HG03139 (cell line): ENCODE results near the gene GPR108.

Source experiments
- ATAC-seq: cut with Tn5 transposase; IDR thresholded peaks from one replicate; pipeline ENCODE4 v1.9.1; 2021; ENCODE audit not compliant: unreplicated experiment

GPR108 gene

DNA sequence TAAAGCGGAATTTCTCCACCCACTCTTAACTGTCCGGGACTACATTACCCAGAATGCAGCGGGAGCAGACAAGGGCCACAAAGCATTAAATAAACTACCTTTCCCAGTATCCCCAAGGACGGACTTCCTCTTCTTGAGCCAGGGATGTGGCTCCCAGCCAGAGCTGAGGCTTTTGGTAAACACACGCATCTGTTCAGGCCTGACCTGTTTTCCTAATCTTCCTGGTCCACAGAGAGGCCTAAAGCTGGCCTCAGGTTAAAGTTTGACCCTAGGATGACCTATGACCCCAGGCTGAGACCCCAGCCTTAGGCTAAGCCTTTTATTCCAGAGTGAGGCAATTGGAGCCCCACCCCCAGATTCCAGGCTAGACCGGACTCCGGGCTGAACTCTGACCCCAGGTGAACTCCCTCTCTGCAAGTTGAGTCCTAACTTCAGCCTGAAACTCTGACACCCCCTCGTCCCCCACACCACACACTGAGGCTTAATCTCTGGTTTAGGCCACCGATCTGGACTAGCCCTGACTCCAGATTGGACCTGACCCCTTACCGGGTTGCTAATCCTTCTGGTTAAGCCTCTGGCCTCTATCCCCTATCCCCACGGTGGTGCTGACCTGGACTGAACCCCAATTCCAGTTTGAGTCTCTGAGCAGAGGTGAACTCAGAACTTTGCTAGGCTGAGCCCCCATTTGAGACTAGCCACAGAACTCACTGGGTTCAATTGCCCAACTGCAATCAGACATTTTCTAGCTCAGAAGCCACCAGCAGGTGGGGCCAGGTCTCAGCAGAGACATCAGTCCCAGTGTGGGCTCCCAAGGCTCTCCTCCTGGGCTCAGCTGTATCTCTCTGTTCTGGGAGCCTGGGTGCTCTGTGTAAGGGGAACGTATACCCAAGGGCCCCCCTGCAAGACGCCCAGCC lies 750 bp upstream of the GPR108 start:
- no peak for ATAC-seq

DNA sequence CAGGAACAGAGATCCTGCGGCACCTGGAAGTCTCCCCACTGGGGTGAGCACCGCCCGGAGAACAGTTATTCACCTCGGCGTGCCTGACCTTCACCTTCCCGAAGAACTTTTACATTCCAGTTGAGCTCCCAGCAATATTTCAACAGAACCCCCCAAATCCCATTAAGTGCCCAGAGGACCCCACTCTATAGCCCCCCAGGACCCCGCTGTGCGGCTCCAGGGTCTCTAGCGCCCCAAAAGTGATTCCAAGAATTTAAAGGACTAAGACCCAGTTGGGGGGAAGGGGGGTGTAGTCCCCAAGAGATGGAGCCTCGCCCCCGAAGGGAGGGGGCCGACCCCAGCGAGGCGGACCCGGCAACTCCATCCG lies 480 bp downstream of the GPR108 start:
- no peak for ATAC-seq

DNA sequence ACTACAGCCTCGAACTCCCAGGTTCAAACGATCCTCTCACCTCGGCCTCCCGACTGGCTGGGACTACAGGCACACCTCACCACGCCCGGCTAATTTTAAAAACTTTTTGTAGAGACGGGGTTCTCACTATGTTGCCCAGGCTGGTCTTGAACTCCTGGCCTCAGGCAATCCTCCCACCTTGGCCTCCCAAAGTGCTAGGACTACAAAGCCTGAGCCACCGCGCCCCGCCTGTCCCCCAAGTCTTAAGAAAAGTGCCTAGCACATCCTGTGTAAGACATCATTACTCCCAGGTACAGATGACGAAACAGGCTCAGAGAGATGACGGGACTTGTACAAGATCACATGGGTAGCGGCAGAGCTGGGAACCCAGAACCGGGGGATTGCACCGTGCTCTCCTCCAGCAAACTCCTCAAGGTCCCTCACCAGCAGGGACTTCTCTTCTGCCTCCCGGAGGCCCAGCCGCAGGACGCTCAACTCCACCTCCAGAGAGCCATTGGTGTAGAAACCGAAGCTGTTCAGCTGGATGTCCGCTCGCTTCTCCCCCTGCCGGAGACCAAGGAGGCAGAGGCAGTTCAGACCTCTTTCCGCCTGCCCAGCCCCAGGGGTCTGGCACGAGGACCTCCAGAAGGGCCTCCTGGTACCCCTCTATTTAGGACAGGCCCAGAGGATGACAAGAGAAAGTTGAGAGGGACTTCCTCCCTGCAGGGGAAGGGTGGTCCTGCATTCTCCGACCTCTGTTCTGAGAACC lies 1.0 kb downstream of the GPR108 start:
- ATAC-seq, result no peak

DNA sequence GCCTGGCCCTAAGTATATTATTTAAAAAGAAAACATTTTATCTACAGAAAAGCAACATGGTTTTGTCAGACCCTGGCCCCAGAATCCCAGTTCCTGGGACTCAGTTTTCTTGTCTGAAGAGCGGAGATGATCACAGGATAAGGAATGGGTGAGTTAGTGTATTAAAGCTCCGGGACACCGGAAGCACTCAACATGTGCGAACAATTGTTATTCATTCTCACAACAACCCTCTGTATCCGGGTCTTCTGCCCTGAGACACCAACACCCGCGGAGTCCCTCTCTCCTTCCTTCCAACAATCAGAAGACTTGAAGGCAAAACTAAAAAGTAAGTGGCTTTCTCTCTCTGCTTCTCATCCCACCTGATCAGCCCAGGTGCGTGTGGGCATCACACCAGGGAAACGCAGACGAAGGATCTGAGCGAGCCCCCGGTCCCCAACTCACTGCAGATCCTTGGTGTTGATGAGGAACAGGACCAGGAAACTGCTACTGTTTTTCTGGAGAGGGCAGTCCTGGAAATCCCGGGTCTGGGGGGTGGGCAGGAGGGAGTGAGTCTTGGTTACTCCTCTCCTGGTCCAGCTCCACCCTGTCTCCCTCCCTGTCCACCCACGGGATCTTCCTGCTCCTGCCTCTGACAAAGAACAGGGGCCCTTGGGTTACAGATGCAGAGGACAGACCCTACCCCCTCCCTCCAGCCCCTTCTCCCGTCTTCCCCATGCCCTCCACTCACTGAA lies 2.0 kb downstream of the GPR108 start:
- no peak for ATAC-seq

DNA sequence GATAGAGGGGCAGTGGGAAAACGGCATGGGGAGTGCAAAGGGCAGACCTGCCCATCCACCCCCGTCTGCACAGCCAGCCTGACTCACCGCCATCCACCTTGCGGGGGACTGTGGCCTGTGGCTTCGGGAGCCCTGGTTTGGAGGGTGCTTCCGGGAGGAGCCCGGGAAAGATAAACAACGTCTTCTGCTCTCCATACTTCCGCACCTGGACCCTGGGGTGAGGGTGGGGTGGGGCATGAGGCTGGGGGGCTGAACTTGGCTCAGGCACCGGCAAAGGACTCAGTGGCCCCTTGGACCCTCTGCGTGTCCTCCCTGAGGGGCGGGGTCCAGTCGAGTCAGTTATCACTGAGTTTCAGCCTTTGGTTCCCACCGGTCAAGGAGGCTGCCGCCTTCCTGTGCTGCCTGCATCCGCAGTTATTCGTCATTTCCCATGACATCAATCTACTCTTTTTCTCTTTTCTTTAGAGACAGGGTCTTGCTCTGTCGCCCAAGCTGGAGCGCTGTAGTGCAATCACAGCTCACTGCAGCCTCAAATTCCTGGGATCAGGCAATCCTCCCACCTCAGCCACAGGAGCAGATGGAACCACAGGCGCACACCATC lies 3.2 kb downstream of the GPR108 start:
- no peak for ATAC-seq

DNA sequence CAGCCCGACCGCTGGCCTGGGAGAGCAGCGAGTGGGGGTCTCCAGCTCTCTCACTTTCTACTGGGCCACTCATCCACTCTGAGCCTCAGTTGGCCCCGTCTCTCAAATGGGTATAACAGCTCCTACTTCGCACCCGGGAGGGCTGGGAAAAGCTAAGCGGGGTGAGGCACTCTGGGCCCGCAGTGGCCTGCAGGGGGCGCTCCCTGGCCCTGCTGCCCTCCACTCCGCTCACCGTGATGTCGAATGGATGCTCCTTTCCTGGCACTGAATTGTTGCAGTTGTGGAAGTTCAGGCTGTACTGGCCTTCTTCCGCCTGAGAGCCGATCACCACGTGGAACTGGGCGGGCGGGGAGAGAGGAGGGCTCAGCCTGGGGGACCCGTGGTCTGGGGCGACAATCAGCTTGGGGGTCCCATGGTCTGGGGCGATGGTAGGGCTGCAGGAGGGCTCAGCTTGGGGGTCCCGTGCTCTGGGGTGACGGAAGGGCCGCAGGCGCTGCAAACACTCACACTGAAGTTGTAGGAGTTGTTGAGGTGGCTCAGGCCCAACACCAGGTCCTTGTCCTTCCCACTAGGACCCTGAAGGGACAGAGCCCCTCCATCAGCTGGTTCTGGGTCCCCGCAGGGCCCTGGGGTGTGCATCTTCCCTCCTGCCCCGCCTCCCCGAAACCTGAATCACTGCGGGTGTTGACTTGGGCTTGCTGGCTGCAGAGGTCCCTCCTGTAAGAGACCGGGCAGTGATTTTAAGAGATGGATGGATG lies 3.9 kb downstream of the GPR108 start:
- no peak for ATAC-seq

DNA sequence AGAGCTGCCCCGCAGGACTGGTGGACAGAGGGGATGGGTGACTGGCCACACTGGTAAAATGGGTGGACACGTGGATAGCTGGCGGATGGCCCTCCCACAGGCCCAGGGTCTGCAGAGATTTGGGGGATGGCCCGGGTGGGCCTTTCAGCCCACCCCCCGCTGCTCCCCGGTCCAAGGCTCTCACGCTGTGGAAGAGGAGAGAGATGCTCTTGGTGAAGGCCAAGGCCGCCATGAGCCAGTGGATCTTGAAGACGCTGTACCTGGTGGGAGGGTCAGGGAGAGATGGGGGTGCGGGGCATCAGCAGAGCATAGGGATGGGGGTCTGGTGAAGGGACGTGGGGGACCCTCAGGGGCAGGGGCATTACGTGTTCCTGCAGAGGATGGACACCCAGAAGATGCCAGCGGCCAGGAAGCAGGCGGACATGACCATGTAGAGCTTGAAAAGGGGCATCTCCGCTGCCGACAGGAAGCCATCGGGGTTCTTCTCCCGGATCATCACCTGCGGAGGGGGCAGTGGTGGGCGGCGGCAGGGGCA lies 4.5 kb downstream of the GPR108 start:
- no peak for ATAC-seq

DNA sequence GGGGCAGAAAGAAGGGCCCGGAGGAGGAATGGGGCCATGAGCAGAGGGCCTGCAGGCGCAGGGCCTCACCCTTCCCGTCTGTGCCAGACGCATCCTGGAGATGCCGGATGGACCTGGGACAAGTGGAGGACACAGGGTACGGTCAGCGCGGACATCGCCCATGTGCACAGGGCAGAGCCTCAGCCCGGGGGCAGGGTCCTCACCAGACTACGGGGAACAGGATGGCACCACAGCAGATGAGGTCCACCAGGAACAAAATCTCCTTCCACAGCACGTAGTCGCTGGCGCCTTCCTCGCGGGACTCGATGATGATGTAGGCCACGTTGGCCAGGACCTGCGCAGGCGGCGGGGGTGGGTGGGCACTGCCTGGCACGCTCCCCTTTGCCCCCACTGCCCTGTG lies 5.6 kb downstream of the GPR108 start:
- ATAC-seq, result no peak

DNA sequence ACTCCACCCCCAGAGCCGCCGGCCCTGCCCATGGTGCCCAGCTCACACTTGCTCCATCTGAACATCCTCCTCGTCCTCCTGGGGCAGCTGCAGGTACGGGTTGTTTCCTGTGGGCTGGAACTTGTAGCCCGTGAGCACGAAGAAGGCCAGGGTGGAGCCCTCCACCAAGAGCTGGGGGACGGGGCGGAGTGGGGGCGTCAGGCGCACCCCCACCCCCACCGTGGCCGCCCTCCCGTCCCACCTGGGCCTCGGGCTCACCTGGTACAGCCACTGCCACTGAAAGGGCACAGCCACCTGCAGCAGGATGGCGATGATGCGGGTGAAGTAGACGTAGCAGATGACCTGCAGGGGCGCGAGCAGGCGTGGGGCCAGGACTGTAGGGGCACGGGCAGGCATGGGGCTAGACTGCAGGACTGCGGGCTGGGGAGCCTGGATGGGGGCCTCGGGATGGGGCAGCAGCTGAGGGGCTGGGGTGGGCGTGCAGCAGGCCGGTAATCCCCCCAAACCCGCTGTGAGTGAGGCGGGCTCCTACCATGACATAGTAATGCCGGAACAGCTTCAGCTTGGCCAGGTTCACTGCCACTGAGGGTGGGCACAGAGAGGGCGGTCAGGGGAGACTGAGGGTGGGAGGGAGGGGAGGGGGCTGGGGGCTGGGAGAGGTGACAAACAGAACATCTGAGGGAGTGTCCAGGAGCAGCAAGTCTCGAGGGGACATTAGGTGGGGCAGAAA lies 6.3 kb downstream of the GPR108 start:
- ATAC-seq, result no peak

DNA sequence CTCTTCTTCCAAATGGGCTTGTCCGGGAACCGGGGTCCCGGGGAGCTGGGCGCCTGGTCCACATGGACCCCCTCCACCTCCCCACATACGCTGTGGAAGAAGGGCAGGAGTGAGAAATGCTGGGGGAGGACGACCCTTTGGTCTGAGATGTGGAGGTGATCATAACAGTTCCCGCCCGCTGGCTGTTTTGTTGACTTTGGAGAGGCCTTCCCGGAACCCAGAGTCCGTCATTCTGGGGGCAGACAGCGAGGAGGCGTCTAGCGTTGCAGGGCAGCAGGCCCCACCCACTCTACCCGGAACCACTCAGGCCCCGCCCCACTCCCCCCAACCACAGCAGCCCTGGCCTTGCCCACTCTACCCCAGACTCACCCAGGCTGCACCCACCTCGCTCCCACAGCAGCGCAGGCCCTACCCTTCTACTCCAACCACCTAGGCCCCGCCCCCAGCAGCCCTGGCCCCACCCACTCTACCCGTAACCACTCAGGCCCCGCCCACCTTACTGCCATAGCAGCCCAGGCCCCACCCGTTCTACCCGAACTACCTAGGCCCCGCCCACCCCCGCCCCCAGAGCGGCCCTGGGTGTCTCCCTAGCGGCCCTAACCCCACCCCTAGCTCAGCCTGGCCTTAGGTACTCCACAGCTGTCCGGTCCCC lies 7.1 kb downstream of the GPR108 start:
- no peak for ATAC-seq

DNA sequence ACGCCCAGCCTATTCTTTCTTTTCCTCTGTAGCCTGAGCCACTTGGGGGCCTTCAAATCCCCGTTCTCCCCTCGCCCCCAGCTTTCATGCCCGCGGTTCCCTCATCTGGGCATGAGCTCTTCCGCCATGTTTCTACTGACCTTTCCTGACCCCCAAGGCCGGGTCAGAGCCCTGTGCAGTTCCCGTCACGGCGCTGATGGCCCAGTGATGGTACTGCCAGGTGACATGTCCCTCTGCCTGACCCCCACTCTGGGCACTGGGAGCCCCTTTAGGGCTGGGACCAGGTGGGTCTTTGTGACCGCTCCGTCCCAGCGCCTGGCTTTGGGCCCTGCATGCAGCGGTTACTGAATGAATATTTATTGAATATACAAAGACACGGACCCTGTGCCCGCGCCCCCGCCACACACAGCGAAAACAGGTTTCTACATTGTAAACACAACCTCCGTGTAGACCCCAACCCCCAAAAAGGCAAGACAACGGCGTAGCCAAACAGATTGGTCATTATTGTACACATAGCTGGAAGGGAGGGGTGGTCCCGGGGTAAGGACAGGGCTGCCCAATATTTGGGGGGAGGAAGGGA lies 7.7 kb downstream of the GPR108 start:
- ATAC-seq, result no peak

DNA sequence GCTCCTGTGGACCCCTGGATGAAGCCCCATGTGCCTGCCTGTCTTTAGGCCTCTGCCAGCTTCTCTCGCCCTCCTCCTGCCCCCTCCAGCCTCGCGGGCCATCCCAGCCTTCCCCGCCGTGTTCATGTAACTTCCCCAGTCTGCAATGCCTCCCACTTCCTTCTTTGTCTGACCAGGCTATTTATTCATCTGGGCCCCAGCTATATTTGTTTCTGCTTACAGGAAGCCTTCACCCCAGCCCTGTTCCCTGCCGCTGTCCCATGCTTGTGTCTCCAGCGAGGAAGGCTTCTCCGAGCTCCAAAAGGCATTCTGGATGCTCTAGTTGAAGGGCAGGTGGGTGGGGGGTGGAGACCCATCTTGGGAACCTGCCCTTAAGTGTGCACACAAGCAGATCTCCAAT lies 9.0 kb downstream of the GPR108 start:
- ATAC-seq, result no peak

DNA sequence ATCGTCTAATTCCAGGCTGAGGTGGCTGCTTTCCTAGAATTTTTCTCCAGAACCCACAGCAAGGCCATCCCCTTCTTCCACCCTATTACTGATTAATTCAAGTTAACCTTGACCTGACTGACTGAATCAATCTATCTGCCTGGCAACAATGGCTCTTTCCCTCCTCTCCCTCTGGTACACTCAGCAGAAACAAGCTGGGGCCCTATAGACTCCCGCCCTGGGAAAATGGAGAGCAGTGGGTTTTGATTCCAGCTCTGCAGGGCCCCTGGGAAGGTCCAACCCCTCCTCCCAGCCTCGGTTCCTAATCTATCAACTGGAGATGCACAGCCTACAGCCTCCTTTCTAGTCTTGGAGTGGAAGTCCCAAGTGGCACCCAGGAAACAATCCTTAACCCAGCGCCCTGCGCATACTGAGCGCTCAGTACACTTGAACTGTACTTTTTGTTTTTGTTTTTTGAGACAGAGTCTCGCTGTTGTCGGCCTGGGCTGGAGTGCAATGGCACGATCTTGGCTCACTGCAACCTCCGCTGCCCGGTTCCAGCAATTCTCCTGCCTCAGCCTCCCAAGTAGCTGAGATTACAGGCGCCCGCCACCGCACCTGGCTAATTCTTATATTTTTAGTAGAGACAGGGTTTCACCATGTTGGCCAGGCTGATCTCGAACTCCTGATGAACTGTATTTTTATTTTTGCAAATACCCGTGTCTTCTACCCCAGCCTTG lies 11.7 kb downstream of the GPR108 start:
- no peak for ATAC-seq

DNA sequence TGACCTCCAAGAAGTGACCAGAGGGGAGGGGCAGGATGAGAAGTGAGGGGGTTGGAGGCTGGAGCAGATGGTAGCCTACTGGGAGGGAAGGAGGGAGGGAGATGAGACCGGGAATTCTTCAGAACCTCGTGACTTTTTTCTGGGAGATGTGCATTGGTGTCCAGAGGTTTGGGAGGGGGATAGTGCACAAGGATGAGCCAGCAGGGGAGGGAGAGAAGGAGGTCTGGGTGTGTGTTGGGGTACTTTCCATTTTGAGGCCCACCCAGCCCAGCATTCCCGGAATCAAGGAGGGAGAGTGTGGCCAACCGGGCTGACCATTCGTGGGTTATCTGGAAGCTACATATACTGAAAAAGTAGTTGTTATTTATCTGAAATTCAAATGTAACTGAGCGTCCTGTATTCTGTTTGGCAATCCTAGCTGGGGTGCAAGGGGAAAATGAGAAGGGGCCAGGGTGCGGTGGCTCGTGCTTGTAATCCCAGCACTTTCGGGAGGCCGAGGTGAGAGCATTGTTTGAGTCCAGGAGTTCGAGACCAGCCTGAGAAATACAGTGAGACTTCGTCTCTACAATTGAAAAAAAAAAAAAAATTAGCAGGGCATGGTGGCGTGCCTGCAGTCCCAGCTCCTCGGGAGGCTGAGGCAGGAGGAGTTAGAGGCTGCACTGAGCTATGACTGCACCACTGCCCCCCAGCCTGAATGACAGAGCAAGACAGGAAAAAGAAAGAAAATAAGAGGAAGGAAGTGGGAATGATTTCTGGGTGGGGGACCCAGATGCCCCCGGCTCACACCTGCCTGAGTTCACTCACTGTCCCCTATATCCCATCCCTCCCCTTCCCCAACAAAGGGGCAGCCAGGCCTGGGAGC lies 12.5 kb downstream of the GPR108 start:
- ATAC-seq, result no peak

DNA sequence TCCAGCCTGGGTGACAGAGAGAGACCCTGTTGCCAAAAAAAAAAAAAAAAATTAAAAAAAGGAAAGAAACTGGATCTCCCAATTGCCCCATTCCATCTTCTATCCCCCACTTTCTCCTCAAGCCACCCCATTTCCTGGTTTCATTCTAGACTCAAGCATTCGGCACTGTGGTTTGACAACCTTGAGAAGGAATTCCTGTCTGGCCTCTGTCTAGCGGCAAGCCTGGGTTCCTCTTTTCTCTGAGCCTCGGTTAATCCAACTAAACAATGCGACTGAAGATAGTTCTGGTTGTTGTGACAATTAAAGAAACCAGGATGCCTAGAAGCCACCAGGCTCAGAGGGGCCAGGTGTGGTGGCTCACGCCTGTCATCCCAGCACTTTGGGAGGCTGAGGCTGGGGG lies 13.6 kb downstream of the GPR108 start:
- no peak for ATAC-seq

DNA sequence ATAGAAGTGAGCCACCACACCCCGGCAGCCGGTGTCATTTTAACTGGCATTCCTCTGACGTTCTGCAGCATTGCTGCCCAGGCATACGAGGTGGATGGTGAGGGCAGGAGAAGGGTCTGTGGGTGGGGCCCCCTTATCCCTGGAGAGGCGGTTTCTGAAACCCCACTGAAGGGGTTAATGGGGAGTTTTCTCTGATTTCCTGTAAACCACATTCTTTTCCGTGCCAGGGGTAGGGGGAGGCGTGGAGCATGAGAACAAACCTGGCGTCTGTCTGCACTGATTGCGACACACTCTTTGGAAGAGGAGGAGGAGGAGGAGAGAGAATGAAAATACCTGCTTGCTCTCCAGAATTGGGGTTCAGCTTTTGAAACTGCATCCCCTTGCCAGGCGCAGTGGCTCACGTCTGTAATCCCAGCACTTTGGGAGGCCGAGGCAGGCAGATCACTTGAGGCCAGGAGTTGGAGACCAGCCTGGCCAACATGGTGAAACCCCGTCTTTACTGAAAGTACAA lies 14.2 kb downstream of the GPR108 start:
- ATAC-seq, result no peak

DNA sequence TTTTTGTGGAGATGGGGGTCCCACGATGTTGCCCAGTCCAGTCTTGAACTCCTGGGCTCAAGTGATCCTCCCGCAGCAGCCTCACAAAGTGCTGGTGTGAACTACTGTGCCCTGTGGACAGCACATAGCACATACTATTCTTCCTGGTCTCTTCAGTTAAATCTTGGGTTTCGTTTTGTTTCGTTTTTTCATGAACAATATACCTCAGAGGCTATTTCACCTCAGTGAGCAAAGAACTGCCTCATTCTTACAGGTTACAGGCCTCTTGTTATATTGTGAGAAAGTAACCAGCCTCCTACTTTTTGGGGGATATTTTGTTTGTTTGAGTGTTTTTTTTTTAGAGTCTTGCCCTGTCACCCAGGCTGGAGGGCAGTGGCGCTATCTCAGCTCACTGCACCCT lies 15.6 kb downstream of the GPR108 start:
- ATAC-seq, result no peak
